ENCODE data around the gene C12orf43.

C12orf43 gene

GRCh38 chr12:121011820-121012219, 4.5 kb downstream of the C12orf43 start:
- DNase-seq (no peak), ATAC-seq (ENCODE audit: insufficient read depth, low read depth) (no peak)
- Histone ChIP-seq H3K79me2 (ENCODE audit: insufficient read depth, low read length) (peaks cover 21% of the 10 kb centered on the region), H3K9me3 (ENCODE audit: insufficient read depth, low read length, severe bottlenecking) (no peaks in the 10 kb centered on the region), H3K4me1 (ENCODE audit: insufficient read depth, low read length) (peaks cover 18% of the 10 kb centered on the region), H3K27me3 (ENCODE audit: insufficient read depth, low read length, poor library complexity) (no peaks in the 10 kb centered on the region), H3K4me3 (ENCODE audit: low read depth in 1 of 2, low read length in 2 of 2) (no peak overlapping the region), H4K20me1 (ENCODE audit: insufficient read depth, low read length) (no peaks in the 10 kb centered on the region), H3K4me2 (ENCODE audit: insufficient read depth, low read length) (no peak overlapping the region), H3K36me3 (ENCODE audit: insufficient read depth, low read length) (peaks cover 52% of the 10 kb centered on the region), H3K9ac (ENCODE audit: low read depth, low read length) (no peak overlapping the region), H2AFZ (ENCODE audit: low read depth, low read length) (no peak overlapping the region), H3K27ac (ENCODE audit: low read length) (no peak overlapping the region)
- TF ChIP-seq CTCF (IDR thresholded peaks at IDR 0.05; ENCODE audit: borderline replicate concordance, extremely low read depth, low read length, poor library complexity, severe bottlenecking) (no peak), EZH2 (IDR thresholded peaks at IDR 0.05; ENCODE audit: borderline replicate concordance, low read depth, low read length, severe bottlenecking) (no peak)

GRCh38 chr12:121010860-121011259, 5.4 kb downstream of the C12orf43 start:
- Histone ChIP-seq H3K4me2 (ENCODE audit: insufficient read depth, low read length) (no peak overlapping the region), H2AFZ (ENCODE audit: low read depth, low read length) (no peak overlapping the region), H3K9ac (ENCODE audit: low read depth, low read length) (no peak overlapping the region), H3K9me3 (ENCODE audit: insufficient read depth, low read length, severe bottlenecking) (no peaks in the 10 kb centered on the region), H3K4me3 (ENCODE audit: low read depth in 1 of 2, low read length in 2 of 2) (no peak overlapping the region), H3K4me1 (ENCODE audit: insufficient read depth, low read length) (peaks cover 13% of the 10 kb centered on the region), H4K20me1 (ENCODE audit: insufficient read depth, low read length) (no peaks in the 10 kb centered on the region), H3K27ac (ENCODE audit: low read length) (no peak overlapping the region), H3K79me2 (ENCODE audit: insufficient read depth, low read length) (peaks cover 17% of the 10 kb centered on the region), H3K36me3 (ENCODE audit: insufficient read depth, low read length) (peaks cover 56% of the 10 kb centered on the region), H3K27me3 (ENCODE audit: insufficient read depth, low read length, poor library complexity) (no peaks in the 10 kb centered on the region)
- DNase-seq (no peak), ATAC-seq (ENCODE audit: insufficient read depth, low read depth) (no peak)
- TF ChIP-seq CTCF (IDR thresholded peaks at IDR 0.05; ENCODE audit: borderline replicate concordance, extremely low read depth, low read length, poor library complexity, severe bottlenecking), result no peak
- TF ChIP-seq EZH2 (IDR thresholded peaks at IDR 0.05; ENCODE audit: borderline replicate concordance, low read depth, low read length, severe bottlenecking), result no peak

GRCh38 chr12:121009741-121010140, 6.5 kb downstream of the C12orf43 start:
- peaks cover 5% of the 10 kb centered on the region for H3K79me2 ChIP-seq (ENCODE audit: insufficient read depth, low read length)
- ATAC-seq (ENCODE audit: insufficient read depth, low read depth), result peak; percentile 61; the same call in 2 of the 3 replicates
- H3K9me3 ChIP-seq (ENCODE audit: insufficient read depth, low read length, severe bottlenecking), result no peaks in the 10 kb centered on the region
- H3K4me2 ChIP-seq (ENCODE audit: insufficient read depth, low read length), result no peak overlapping the region
- H3K27ac ChIP-seq (ENCODE audit: low read length), result no peak overlapping the region
- no peaks in the 10 kb centered on the region for H3K27me3 ChIP-seq (ENCODE audit: insufficient read depth, low read length, poor library complexity)
- H3K36me3 ChIP-seq (ENCODE audit: insufficient read depth, low read length), result peaks cover 64% of the 10 kb centered on the region
- DNase-seq, result no peak
- no peaks in the 10 kb centered on the region for H4K20me1 ChIP-seq (ENCODE audit: insufficient read depth, low read length)
- no peak overlapping the region for H3K4me3 ChIP-seq (ENCODE audit: low read depth in 1 of 2, low read length in 2 of 2)
- no peak overlapping the region for H3K9ac ChIP-seq (ENCODE audit: low read depth, low read length)
- no peak overlapping the region for H2AFZ ChIP-seq (ENCODE audit: low read depth, low read length)
- peaks cover 2% of the 10 kb centered on the region for H3K4me1 ChIP-seq (ENCODE audit: insufficient read depth, low read length)
- peak; percentile 37 for TF ChIP-seq CTCF (IDR thresholded peaks at IDR 0.05; ENCODE audit: borderline replicate concordance, extremely low read depth, low read length, poor library complexity, severe bottlenecking)
- TF ChIP-seq EZH2 (IDR thresholded peaks at IDR 0.05; ENCODE audit: borderline replicate concordance, low read depth, low read length, severe bottlenecking), result no peak
